CD4-positive, alpha-beta memory T cell (primary cell): ENCODE data around the gene APOB. TPM values are rescaled to one million over a fixed set of nuclear protein-coding genes. Genes with fewer than 3 reads are reported as not detected.

Experiments used
- CTCF ChIA-PET: fragments of 350-600 bp; sonication (Branson Sonifier 250); formaldehyde crosslinking; loops from one replicate; lab custom pipeline; 2021; ENCODE audit warnings: inconsistent platforms; ENCODE audit not compliant: partially characterized antibody; lab: Charles Lee
- POLR2A ChIA-PET: fragments of 350-600 bp; sonication (Branson Sonifier 250); formaldehyde crosslinking; loops from one replicate; lab custom pipeline; 2021; ENCODE audit not compliant: partially characterized antibody; lab: Charles Lee
- DNase-seq, 5 donors: peaks; one replicate each; pipeline versions ENCODE4 v3.0.0 to v3.0.0-alpha.2; 2020 to 2022; ENCODE audit warnings: mixed read lengths in 1 of 5
- H3K27ac ChIP-seq: one replicate; pipeline ENCODE4 v1.7.0; 2013; ENCODE audit warnings: low read depth, low read length
- H3K27me3 ChIP-seq: 2 replicates; pipeline ENCODE4 v1.7.0; 2013; ENCODE audit warnings: mild to moderate bottlenecking, low read length, moderate library complexity; ENCODE audit not compliant: insufficient read depth
- H3K36me3 ChIP-seq: 2 replicates; pipeline ENCODE4 v1.7.0; 2013; ENCODE audit warnings: mild to moderate bottlenecking, low read length, moderate library complexity; ENCODE audit not compliant: insufficient read depth
- H3K4me1 ChIP-seq: 2 replicates; pipeline ENCODE4 v1.7.0; 2013; ENCODE audit warnings: mild to moderate bottlenecking, low read length, moderate library complexity; ENCODE audit not compliant: insufficient read depth
- H3K4me3 ChIP-seq, 2 donors: one replicate each; pipeline ENCODE4 v1.7.0; 2013; ENCODE audit warnings: low read length in 2 of 2, mild to moderate bottlenecking in 1 of 2
- H3K9me3 ChIP-seq, 2 donors: one replicate each; pipeline ENCODE4 v1.7.0; 2013; ENCODE audit warnings: low read length in 2 of 2, control low read depth in 1 of 2; ENCODE audit not compliant: control insufficient read depth in 1 of 2
- H3K27ac Mint-ChIP-seq, 7 donors: one replicate each; pipeline ENCODE4 v1.8.0; 2020 to 2021; ENCODE audit warnings: mixed read lengths in 7 of 7, mild to moderate bottlenecking in 6 of 7, inconsistent platforms in 3 of 7, moderate library complexity in 3 of 7
- H3K27me3 Mint-ChIP-seq, 2 donors: one replicate each; pipeline ENCODE4 v1.8.0; 2020 to 2021; ENCODE audit warnings: mixed read lengths in 2 of 2
- H3K36me3 Mint-ChIP-seq, 2 donors: one replicate each; pipeline ENCODE4 v1.8.0; 2020 to 2021; ENCODE audit warnings: mixed read lengths in 2 of 2, inconsistent platforms in 1 of 2, mild to moderate bottlenecking in 1 of 2
- H3K4me1 Mint-ChIP-seq, 4 donors: one replicate each; pipeline ENCODE4 v1.8.0; 2020 to 2021; ENCODE audit warnings: mixed read lengths in 4 of 4, mild to moderate bottlenecking in 1 of 4
- H3K4me3 Mint-ChIP-seq, 8 donors: one replicate each; pipeline ENCODE4 v1.8.0; 2020 to 2021; ENCODE audit warnings: mixed read lengths in 8 of 8, mild to moderate bottlenecking in 7 of 8, moderate library complexity in 6 of 8, inconsistent platforms in 3 of 8
- H3K9me3 Mint-ChIP-seq, 8 donors: one replicate each; pipeline ENCODE4 v1.8.0; 2020 to 2021; ENCODE audit warnings: mixed read lengths in 8 of 8, mild to moderate bottlenecking in 5 of 8, inconsistent platforms in 3 of 8, moderate library complexity in 1 of 8
- intact Hi-C: fragments of 100-400 bp; cut with micrococcal nuclease; formaldehyde crosslinking; loops from one replicate; pipeline ENCODE4 v1.15.1; 2023
- polyA plus RNA-seq, 2 donors: library from polyadenylated mRNA; unstranded; fragments of 300-500 nt; fragmentation: Illumina TruSeq; gene quantifications; one replicate each; pipeline ENCODE4 v1.2.3, GENCODE V29; 2021
- total RNA-seq, 2 experiments: library from RNA; stranded (reverse); gene quantifications; one replicate each; pipeline ENCODE4 v1.2.3, GENCODE V29; 2021

Gene APOB
- total and polyA plus RNA-seq, 4 experiments from 2014 or later: not detected

DNA sequence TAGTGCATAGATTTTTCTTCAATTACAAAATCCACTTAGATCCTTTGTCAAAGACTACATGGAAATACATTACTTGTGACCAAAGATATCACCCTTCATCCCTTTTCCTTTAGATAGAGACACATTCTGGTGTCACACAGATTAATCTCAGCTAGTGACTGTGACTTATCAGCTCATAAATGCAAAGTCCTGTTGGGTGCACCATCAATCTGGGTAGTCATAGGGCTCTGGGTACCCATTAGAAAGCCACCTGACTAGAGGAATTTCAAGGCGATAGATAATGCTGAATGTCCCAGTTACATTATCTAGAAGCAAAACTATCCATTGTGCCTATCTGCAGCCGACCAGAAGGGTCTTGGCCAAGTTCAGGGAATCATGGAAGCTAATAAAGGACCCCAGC, 2.6 kb upstream of the APOB start:
- Mint-ChIP-seq H3K27me3 (peaks cover 9 to 28% of the 10 kb centered on the region in 2 donors), H3K36me3 (no peaks in the 10 kb centered on the region), H3K27ac (no peak overlapping the region), H3K4me1 (peaks cover 3 to 5% (median 4%) of the 10 kb centered on the region in 4 donors), H3K4me3 (no peak overlapping the region), H3K9me3 (no peaks in the 10 kb centered on the region)
- no peak for DNase-seq
- Histone ChIP-seq H3K9me3 (no peaks in the 10 kb centered on the region), H3K27ac (no peak overlapping the region), H3K4me1 (peaks cover 5% of the 10 kb centered on the region), H3K36me3 (no peaks in the 10 kb centered on the region), H3K4me3 (no peak overlapping the region), H3K27me3 (no peaks in the 10 kb centered on the region)
- POLR2A ChIA-PET: no interaction called here
- intact Hi-C loops: no loop called here
- CTCF ChIA-PET: interaction anchor here (1.9 to 2.2 kb wide), 2 partner anchors 9 to 13 kb away, joined by 9 to 11 read pairs; no protein-coding TSS in a partner anchor

DNA sequence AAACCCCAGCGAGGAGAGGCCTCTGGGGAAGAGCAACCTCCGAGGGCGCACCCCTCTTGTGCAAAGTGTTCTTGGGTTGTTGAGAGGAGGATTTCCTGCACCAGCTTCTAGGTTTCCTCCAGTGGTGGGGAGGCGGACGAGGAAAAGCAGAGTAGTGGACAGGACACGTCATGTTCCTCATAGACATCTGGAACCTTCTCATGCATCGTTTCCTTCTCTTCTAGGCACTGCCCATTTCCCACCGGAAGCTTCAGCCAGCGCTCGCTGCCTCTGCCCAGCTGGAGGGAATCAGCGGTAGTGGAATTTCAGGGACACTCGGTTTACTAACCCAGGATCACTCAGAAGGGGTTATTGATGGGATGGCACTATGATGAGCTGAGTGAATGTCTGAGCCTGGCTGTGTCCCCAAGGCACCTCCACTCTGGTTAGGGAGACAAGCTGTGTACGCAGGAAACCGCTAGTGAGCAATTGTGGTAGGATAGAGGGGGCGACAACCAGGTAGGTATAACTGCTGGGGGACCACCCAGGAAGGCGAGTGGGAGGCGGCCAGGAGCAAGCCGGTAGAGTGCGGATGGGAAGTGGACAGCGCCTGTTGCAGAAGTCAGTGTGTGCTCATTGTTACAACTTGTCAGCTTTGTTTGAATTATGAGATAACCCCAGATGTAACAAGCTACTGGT, 960 bp upstream of the APOB start:
- Histone ChIP-seq H3K9me3 (no peaks in the 10 kb centered on the region), H3K4me3 (no peak overlapping the region), H3K27me3 (no peaks in the 10 kb centered on the region), H3K36me3 (no peaks in the 10 kb centered on the region), H3K4me1 (peaks cover 5% of the 10 kb centered on the region), H3K27ac (no peak overlapping the region)
- DNase-seq: no peak
- Mint-ChIP-seq H3K9me3 (no peaks in the 10 kb centered on the region), H3K4me3 (no peak overlapping the region), H3K4me1 (peaks cover 3 to 5% (median 4%) of the 10 kb centered on the region in 4 donors), H3K36me3 (no peaks in the 10 kb centered on the region), H3K27me3 (peaks cover 9 to 32% of the 10 kb centered on the region in 2 donors), H3K27ac (no peak overlapping the region)
- intact Hi-C loops: no loop called here
- ChIA-PET CTCF (interaction anchor here (0.7 to 2.2 kb wide), 6 partner anchors 9 to 274 kb away, joined by 3 to 11 read pairs (median 3); no protein-coding TSS in a partner anchor), POLR2A (no interaction called here)

DNA sequence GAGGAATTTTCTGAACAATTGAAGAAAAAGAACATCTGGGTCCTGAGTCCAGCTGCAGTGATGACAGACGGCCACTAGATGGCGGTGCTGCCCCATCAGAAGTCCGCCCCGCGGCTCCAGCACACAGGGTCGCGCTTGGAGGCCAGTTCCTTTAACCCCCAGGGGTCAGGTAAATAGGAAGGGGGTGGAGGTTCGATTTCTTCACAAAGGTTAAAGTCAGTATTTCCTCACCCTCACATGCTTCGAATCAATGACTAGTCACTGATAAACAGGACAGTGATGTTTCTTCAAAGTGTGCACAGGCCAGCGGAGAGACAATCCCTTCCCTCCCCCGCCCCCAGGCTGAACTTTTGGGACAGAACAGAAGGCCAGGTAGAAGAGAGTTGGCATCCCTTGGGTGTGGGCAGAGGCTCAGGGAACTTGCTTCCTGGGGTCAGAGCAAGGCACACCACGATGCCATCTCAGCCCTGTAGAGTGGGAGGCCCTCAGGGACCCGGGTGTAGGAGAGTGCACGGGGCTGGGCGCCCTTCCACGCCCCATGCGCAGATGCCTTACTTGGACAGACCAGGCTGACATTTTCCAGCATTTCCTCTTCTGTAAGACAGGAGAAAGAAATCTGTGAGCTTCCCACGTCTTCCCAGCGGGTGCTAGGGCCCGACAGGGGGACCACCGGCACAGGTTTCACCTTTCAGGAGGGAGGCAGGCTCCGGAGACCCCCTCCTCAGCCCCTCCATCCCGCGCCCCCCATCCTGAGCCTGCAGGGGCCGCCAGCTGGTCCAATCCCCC, 722 bp downstream of the APOB start:
- peak in 4 of 5 donors; percentile 26 to 36 (median 30) for DNase-seq
- Mint-ChIP-seq H3K27me3 (peaks cover 9 to 33% of the 10 kb centered on the region in 2 donors), H3K9me3 (no peaks in the 10 kb centered on the region), H3K4me3 (peak overlapping the region in 6 of 8 donors; percentile 14 to 71 (median 54)), H3K27ac (peak overlapping the region in 1 of 7 donors; percentile 40), H3K36me3 (no peaks in the 10 kb centered on the region), H3K4me1 (peaks cover 3 to 5% (median 5%) of the 10 kb centered on the region in 4 donors)
- intact Hi-C loops: loop anchor here (2.0 kb wide), 1 partner anchor 76 kb away; no protein-coding TSS in a partner anchor
- no peak overlapping the region for H3K4me3 ChIP-seq
- no peaks in the 10 kb centered on the region for H3K27me3 ChIP-seq
- peaks cover 5% of the 10 kb centered on the region for H3K4me1 ChIP-seq
- H3K27ac ChIP-seq: no peak overlapping the region
- no peaks in the 10 kb centered on the region for H3K36me3 ChIP-seq
- no peaks in the 10 kb centered on the region for H3K9me3 ChIP-seq
- ChIA-PET CTCF (interaction anchor here (0.8 to 3.5 kb wide), 6 partner anchors 10 to 35 kb away, joined by 3 to 18 read pairs (median 4); no protein-coding TSS in a partner anchor), POLR2A (no interaction called here)

DNA sequence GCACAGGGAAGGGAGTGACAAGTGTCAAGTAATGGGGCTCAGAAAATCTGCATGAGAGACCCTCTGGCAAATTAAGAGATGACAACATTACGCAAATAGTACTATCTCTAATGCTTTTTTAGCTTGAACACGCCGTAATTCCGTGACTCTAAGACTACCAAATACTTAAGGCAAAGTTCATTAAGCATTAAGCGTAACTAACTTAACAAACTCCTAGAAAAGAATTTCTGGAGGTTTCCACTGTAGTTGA, 1.2 kb downstream of the APOB start:
- Histone ChIP-seq H3K27me3 (no peaks in the 10 kb centered on the region), H3K9me3 (no peaks in the 10 kb centered on the region), H3K4me1 (peaks cover 5% of the 10 kb centered on the region), H3K27ac (no peak overlapping the region), H3K4me3 (no peak overlapping the region), H3K36me3 (no peaks in the 10 kb centered on the region)
- ChIA-PET POLR2A (no interaction called here), CTCF (interaction anchor here (0.8 to 3.5 kb wide), 6 partner anchors 10 to 34 kb away, joined by 3 to 18 read pairs (median 4); no protein-coding TSS in a partner anchor)
- H3K9me3 Mint-ChIP-seq: no peaks in the 10 kb centered on the region
- peaks cover 3 to 5% (median 5%) of the 10 kb centered on the region in 4 donors for H3K4me1 Mint-ChIP-seq
- peaks cover 9 to 31% of the 10 kb centered on the region in 2 donors for H3K27me3 Mint-ChIP-seq
- H3K4me3 Mint-ChIP-seq: no peak overlapping the region
- intact Hi-C loops: loop anchor here (2.0 kb wide), 1 partner anchor 76 kb away; no protein-coding TSS in a partner anchor
- no peaks in the 10 kb centered on the region for H3K36me3 Mint-ChIP-seq
- H3K27ac Mint-ChIP-seq: no peak overlapping the region
- no peak for DNase-seq

DNA sequence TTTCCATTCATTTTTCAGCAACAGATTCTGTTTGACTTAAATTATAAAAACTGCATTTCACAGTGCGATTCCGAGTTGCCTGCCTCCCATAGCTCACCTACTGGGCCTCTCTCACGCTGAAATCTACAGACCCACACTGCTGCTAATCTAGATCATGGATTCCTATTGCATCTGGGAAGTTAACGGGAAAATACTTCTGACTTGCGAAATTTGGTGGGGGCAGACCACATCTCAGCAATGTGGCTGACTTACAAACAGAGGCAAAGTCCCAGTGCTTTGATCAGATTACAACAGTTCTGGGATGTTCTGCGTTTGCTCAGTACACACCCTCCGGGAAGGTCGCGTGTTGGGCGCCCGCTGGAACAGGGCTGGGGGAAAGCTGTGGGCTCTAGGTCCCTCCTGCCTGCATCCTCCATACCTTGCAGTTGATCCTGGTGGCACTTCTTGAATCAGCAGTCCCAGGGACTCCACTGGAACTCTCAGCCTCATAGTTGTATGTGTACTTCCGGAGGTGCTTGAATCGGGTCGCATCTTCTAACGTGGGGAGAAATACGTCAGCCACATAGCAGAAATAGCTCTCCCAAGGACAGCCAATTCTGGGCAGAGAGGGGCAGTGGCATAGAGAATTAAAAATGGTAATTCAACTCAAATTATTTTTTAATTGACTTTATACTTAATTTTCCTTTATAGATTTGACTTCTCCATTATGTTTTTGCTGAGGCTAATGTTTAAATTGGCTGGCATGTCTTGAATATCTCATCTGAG, 1.7 kb downstream of the APOB start:
- CTCF ChIA-PET: interaction anchor here (0.8 to 3.5 kb wide), 6 partner anchors 9 to 34 kb away, joined by 3 to 18 read pairs (median 4); no protein-coding TSS in a partner anchor
- H3K4me1 ChIP-seq: peaks cover 5% of the 10 kb centered on the region
- H3K36me3 ChIP-seq: no peaks in the 10 kb centered on the region
- Mint-ChIP-seq H3K27me3 (peaks cover 9 to 30% of the 10 kb centered on the region in 2 donors), H3K4me1 (peaks cover 3 to 5% (median 5%) of the 10 kb centered on the region in 4 donors), H3K27ac (no peak overlapping the region), H3K36me3 (no peaks in the 10 kb centered on the region), H3K4me3 (no peak overlapping the region), H3K9me3 (no peaks in the 10 kb centered on the region)
- no peak overlapping the region for H3K4me3 ChIP-seq
- POLR2A ChIA-PET: no interaction called here
- H3K27me3 ChIP-seq: no peaks in the 10 kb centered on the region
- intact Hi-C loops: loop anchor here (2.0 kb wide), 1 partner anchor 77 kb away; no protein-coding TSS in a partner anchor
- H3K9me3 ChIP-seq: no peaks in the 10 kb centered on the region
- DNase-seq: no peak
- no peak overlapping the region for H3K27ac ChIP-seq

DNA sequence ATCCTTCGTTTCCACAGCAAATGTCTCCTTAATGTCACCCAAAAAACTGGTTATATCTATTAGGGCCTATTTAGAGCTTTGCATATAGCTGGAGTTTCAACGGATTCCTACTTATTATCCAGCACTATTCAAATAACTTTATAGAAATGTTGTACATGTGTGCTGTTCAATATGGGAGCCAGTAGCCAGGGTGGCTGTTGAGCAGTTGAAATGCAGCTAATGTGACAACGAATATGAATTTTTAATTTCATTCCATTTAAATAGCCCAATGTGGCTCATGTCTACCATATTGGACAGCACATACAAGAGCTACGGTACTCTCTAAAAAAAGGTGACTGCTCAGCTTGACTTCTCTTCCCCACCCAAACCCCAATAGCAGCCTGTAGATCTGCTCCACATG, 2.4 kb downstream of the APOB start:
- H3K27ac ChIP-seq: no peak overlapping the region
- Mint-ChIP-seq H3K27me3 (peaks cover 9 to 30% of the 10 kb centered on the region in 2 donors), H3K4me1 (peaks cover 3 to 5% (median 5%) of the 10 kb centered on the region in 4 donors), H3K36me3 (no peaks in the 10 kb centered on the region), H3K9me3 (no peaks in the 10 kb centered on the region), H3K27ac (no peak overlapping the region), H3K4me3 (no peak overlapping the region)
- peaks cover 5% of the 10 kb centered on the region for H3K4me1 ChIP-seq
- no peak overlapping the region for H3K4me3 ChIP-seq
- DNase-seq: no peak
- no peaks in the 10 kb centered on the region for H3K36me3 ChIP-seq
- intact Hi-C loops: no loop called here
- H3K9me3 ChIP-seq: no peaks in the 10 kb centered on the region
- no peaks in the 10 kb centered on the region for H3K27me3 ChIP-seq
- CTCF ChIA-PET: interaction anchor here (0.8 to 3.5 kb wide), 4 partner anchors 9 to 278 kb away, joined by 3 to 18 read pairs (median 10); no protein-coding TSS in a partner anchor
- POLR2A ChIA-PET: no interaction called here
